ENCODE results near the gene CRY2. TPM values are rescaled to one million over a fixed set of nuclear protein-coding genes. Genes with fewer than 3 reads are reported as not detected.
A peak's percentile ranks its signal among the peaks of the same experiment; 100 is the strongest.
"Not testable (repeated sequence)": the region's sequence is repeated elsewhere in the genome, so short reads cannot be mapped to it uniquely, and the experiment has no call there.

CRY2 gene
- total RNA-seq, 4 donors from 2014 or later: 48.8 to 96.4 (median 54.6) TPM

DNA sequence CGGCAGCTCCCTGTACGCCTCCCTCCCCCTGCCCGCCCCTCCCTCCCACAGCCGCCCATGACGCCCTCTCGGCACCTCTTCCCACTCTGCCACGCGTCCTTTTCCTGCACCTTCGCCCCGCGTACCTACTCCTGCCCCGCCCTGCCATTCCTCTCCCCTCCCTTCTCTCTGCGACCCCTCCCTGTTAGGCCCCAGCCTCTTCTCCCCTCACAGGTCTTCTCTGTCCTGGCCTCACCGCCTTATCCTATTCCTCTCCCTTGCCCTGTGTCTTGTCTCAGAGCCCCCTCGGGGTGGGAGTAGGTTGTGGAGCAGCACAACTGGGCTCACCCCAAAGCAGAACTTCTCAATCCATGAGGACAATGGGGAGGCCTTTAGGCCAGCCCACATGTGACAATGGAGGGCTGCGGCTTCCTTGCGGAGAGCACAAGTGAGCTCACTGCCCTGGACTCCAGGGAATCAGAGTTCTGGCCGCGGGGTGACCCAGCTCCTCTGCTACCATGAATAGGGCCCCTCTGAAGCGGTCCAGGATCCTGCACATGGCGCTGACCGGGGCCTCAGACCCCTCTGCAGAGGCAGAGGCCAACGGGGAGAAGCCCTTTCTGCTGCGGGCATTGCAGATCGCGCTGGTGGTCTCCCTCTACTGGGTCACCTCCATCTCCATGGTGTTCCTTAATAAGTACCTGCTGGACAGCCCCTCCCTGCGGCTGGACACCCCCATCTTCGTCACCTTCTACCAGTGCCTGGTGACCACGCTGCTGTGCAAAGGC, 41.8 kb upstream of the CRY2 start:
- DNase-seq (ENCODE audit: low spot score in 2 of 2): no peak
- 17% methylated on average over 23 to 25 of the region's 29 CpGs for WGBS, 2 donors
- Histone ChIP-seq H3K4me1 (peaks cover 0 to 56% (median 32%) of the 10 kb centered on the region in 4 donors), H3K27me3 (no peaks in the 10 kb centered on the region), H3K4me3 (peak overlapping the region; percentile 69 to 76 (median 74)), H3K9me3 (no peaks in the 10 kb centered on the region), H3K27ac (peak overlapping the region; percentile 79 to 95 (median 91)), H3K36me3 (peaks cover 0 to 20% (median 0%) of the 10 kb centered on the region in 3 donors)
- TF ChIP-seq, protein P1, sequence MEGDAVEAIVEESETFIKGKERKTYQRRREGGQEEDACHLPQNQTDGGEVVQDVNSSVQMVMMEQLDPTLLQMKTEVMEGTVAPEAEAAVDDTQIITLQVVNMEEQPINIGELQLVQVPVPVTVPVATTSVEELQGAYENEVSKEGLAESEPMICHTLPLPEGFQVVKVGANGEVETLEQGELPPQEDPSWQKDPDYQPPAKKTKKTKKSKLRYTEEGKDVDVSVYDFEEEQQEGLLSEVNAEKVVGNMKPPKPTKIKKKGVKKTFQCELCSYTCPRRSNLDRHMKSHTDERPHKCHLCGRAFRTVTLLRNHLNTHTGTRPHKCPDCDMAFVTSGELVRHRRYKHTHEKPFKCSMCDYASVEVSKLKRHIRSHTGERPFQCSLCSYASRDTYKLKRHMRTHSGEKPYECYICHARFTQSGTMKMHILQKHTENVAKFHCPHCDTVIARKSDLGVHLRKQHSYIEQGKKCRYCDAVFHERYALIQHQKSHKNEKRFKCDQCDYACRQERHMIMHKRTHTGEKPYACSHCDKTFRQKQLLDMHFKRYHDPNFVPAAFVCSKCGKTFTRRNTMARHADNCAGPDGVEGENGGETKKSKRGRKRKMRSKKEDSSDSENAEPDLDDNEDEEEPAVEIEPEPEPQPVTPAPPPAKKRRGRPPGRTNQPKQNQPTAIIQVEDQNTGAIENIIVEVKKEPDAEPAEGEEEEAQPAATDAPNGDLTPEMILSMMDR (IDR thresholded peaks at IDR 0.05): no peak
- TF ChIP-seq EP300 (IDR thresholded peaks at IDR 0.05): no peak

GRCh38 chr11:45806072-45806933, 41.0 kb upstream of the CRY2 start:
- Histone ChIP-seq H3K4me3 (peak overlapping the region; percentile 69 to 76 (median 74)), H3K9me3 (no peaks in the 10 kb centered on the region), H3K27ac (peak overlapping the region in 3 of 4 donors; percentile 90 to 95 (median 92)), H3K27me3 (no peaks in the 10 kb centered on the region), H3K36me3 (peaks cover 0 to 28% (median 0%) of the 10 kb centered on the region in 3 donors), H3K4me1 (peaks cover 0 to 56% (median 32%) of the 10 kb centered on the region in 4 donors)
- TF ChIP-seq EP300 (IDR thresholded peaks at IDR 0.05): no peak
- TF ChIP-seq POLR2A (IDR thresholded peaks at IDR 0.05): no peak
- TF ChIP-seq, protein P1 (IDR thresholded peaks at IDR 0.05): no peak
- WGBS, 2 donors: 72 to 76% methylated on average over 20 of the region's 20 CpGs
- no peak for DNase-seq (ENCODE audit: low spot score in 2 of 2)

DNA sequence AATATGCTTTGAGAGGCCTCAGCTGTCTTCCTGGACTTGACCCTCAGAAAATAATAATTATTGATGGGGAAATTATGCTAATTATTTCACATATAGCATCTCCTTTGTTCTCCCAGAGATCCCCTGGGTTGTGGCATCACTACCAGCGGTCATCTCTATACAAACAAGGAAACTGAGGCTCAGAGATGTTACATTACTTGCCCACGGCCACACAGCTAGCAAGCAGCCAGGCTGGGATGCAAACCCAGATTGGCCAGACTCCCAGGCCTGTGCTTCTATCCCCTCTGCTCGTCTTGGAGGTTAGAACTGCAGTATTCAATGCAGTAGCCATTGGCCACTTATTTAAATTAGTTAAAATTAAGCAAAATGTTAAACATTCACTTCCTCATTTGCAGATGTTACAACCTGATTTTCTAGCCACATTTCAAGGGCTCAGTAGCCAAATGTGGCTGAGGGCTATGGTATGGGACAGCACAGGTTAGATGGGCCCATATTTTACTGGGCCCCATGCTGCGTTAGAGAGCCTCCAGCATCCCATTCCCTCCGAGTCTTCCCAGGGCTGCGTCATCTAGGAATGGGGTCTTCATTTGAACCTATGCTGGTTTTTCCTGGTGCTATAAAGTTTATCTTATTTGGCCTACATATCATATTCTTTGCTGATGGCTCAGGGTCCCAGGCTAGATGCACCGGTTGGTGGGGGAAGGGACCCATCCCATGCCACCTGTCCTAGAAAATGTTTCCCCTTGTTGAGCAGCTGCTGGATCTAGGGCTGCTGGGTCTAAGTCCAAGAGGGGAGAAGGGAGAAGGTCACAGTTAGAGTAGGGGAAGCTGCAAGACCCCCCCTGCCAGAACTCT, 40.1 kb upstream of the CRY2 start:
- no peak overlapping the region for H3K27ac ChIP-seq
- H3K9me3 ChIP-seq: no peaks in the 10 kb centered on the region
- DNase-seq (ENCODE audit: low spot score in 2 of 2): no peak
- no peaks in the 10 kb centered on the region for H3K27me3 ChIP-seq
- H3K4me1 ChIP-seq: peaks cover 0 to 56% (median 32%) of the 10 kb centered on the region in 4 donors
- WGBS, 2 donors: 58 to 62% methylated on average over 7 of the region's 7 CpGs
- H3K4me3 ChIP-seq: peak overlapping the region in 2 of 4 donors; percentile 69 to 76
- peaks cover 0 to 37% (median 0%) of the 10 kb centered on the region in 3 donors for H3K36me3 ChIP-seq
- no peak for TF ChIP-seq POLR2A (IDR thresholded peaks at IDR 0.05)
- TF ChIP-seq EP300 (IDR thresholded peaks at IDR 0.05): no peak
- TF ChIP-seq, protein P1 (IDR thresholded peaks at IDR 0.05): no peak

DNA sequence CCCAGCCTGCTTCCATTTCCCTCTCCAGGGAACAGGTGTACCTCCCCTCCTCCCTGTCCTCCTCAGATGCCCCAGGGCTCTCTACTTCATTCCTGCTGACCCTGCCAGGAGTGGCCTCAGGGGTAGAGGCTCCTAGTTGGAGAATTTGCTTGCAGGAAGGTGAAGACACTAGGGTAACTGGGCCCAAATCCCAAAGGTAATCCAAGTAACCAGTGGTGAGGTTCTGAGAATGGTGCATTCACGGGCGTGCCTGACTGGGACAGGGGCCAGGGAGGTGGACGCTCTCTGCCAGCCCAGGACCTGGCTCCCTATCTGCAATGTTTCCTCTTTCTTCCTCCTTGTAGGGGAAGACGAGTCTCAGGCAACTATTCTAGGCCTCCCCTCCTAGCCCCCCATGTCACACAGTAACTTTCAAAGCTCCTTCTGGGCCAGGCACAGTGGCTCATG, 39.5 kb upstream of the CRY2 start:
- no peak overlapping the region for H3K27ac ChIP-seq
- peaks cover 0 to 43% (median 0%) of the 10 kb centered on the region in 3 donors for H3K36me3 ChIP-seq
- DNase-seq (ENCODE audit: low spot score in 2 of 2): no peak
- 88 to 90% methylated on average over 4 of the region's 4 CpGs for WGBS, 2 donors
- H3K4me1 ChIP-seq: peaks cover 0 to 56% (median 32%) of the 10 kb centered on the region in 4 donors
- H3K27me3 ChIP-seq: no peaks in the 10 kb centered on the region
- H3K4me3 ChIP-seq: no peak overlapping the region
- TF ChIP-seq POLR2A (IDR thresholded peaks at IDR 0.05): no peak
- TF ChIP-seq, protein P1 (IDR thresholded peaks at IDR 0.05): no peak
- TF ChIP-seq EP300 (IDR thresholded peaks at IDR 0.05): no peak
- H3K9me3 ChIP-seq: no peaks in the 10 kb centered on the region

DNA sequence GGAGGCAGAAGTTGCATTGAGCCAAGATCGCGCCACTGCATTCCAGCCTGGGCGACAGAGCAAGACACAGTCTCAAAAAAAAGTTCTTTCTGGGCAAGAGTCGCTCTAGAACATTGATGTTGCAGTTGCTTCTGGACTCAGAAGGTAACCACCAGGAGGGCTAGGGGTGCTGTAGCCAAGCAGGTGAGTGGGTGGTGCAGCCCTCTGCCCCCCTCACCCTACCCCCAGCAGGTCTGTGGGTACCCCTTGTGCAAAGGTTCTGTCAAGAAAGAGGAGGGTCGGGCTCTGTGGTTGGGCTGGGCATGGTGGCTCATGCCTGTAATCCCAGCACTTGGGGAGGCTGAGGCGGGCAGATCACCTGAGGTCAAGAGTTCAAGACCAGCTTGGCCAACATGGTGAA, 38.8 kb upstream of the CRY2 start:
- not testable (repeated sequence) for DNase-seq (ENCODE audit: low spot score in 2 of 2); H3K4me3 ChIP-seq; H3K27me3 ChIP-seq; H3K9me3 ChIP-seq; H3K27ac ChIP-seq
- WGBS, 2 donors: 96 to 99% methylated on average over 6 of the region's 6 CpGs
- peaks cover 0 to 54% (median 32%) of the 10 kb centered on the region in 4 donors for H3K4me1 ChIP-seq
- H3K36me3 ChIP-seq: peaks cover 0 to 43% (median 0%) of the 10 kb centered on the region in 3 donors
